ENCODE data around the gene BOC. TPM values are rescaled to one million over a fixed set of nuclear protein-coding genes. Genes with fewer than 3 reads are reported as not detected.

Gene BOC
- total and polyA plus RNA-seq, 2 of the 8 experiments (the other 6 are each of a cell fraction or from before 2014, with no cell fraction given), result 6.9 to 9.3 TPM

DNA sequence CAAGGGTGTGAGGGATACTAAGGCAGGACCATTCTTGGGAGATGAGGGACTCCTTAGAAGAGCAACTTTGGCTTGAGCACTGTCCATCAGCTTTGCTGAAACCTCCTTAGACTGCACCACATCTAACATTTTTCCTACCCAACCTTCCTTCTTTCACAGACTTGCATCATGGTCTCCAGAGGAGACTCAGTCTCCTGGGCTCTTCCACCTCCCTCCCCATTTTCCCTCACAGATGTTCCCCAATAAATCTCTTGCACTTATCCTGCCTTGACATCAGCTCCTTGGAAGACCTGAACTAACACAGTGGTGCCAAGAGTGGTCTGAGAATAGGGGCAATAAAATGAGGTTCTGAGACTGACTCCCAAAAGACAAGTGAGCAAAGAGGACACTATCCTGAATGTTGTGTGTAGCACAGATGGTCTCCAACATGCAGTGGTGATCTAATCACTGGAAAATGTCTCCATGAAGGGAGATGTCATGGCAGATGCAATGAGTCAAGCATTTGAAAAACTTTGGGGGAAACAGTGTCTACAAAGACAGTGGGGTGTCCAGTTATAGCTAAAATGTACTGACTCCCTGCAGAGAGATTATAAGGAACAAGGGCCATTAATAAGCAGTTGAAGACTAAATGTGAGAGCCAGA lies 26.0 kb upstream of the BOC start (continued):
- TF ChIP-seq BRCA1 (IDR thresholded peaks at IDR 0.05; ENCODE audit: low read depth, low read length) (no peak), KDM4A (IDR thresholded peaks at IDR 0.05; ENCODE audit: low read depth, low read length, severe bottlenecking) (no peak), TEAD4 (IDR thresholded peaks at IDR 0.05; ENCODE audit: low read depth, low read length) (no peak), MAX (IDR thresholded peaks at IDR 0.05) (no peak), HDAC2 (IDR thresholded peaks at IDR 0.05; ENCODE audit: borderline replicate concordance in 1 of 2, low read depth in 2 of 2, low read length in 2 of 2) (no peak), SRF (IDR thresholded peaks at IDR 0.05; ENCODE audit: low read depth, low read length) (no peak), POU5F1 (IDR thresholded peaks at IDR 0.05; ENCODE audit: low read depth, low read length) (no peak)
